Kidney (tissue), 14 donors: ENCODE measurements around the gene ST13. TPM values are rescaled to one million over a fixed set of nuclear protein-coding genes. Genes with fewer than 3 reads are reported as not detected.
"Not testable (repeated sequence)": the region's sequence is repeated elsewhere in the genome, so short reads cannot be mapped to it uniquely, and the experiment has no call there.

Source experiments
- DNase-seq, 5 donors: peaks; one replicate each; pipeline ENCODE4 v3.0.0-alpha.2; 2013 to 2020
- FAIRE-seq: peaks from 2 replicates; lab custom pipeline; 2012; peaks lifted over from hg19 to GRCh38; lab: Jason Lieb, UNC
- H3K27ac ChIP-seq, 2 donors: one replicate each; pipeline ENCODE4 v1.7.0; 2013; ENCODE audit warnings: low read depth in 2 of 2, low read length in 2 of 2, inconsistent platforms in 1 of 2
- H3K27me3 ChIP-seq: one replicate; pipeline ENCODE4 v1.7.1; 2013; ENCODE audit warnings: low read length, inconsistent platforms; ENCODE audit not compliant: control insufficient read depth, insufficient read depth
- H3K36me3 ChIP-seq, 3 donors: one replicate each; pipeline versions ENCODE4 v1.7.0 to v1.7.1; 2013; ENCODE audit warnings: low read length in 3 of 3, control low read depth in 1 of 3, inconsistent platforms in 1 of 3; ENCODE audit not compliant: insufficient read depth in 3 of 3, control insufficient read depth in 2 of 3
- H3K4me1 ChIP-seq, 3 donors: one replicate each; pipeline versions ENCODE4 v1.7.0 to v1.7.1; 2013; ENCODE audit warnings: low read length in 3 of 3, inconsistent platforms in 1 of 3, low read depth in 1 of 3; ENCODE audit not compliant: control insufficient read depth in 2 of 3, insufficient read depth in 2 of 3
- H3K4me3 ChIP-seq, 3 donors: one replicate each; pipeline versions ENCODE4 v1.7.0 to v1.8.1; 2013; ENCODE audit warnings: low read length in 3 of 3, control low read depth in 1 of 3, inconsistent platforms in 1 of 3
- H3K9ac ChIP-seq, 3 donors: one replicate each; pipeline versions ENCODE4 v1.7.0 to v1.7.1; 2013; ENCODE audit warnings: low read length in 3 of 3, control low read depth in 1 of 3, inconsistent platforms in 1 of 3
- H3K9me3 ChIP-seq, 3 donors: one replicate each; pipeline versions ENCODE4 v1.7.0 to v1.7.1; 2013; ENCODE audit warnings: low read length in 3 of 3, control low read depth in 1 of 3, inconsistent platforms in 1 of 3; ENCODE audit not compliant: control insufficient read depth in 2 of 3, insufficient read depth in 1 of 3
- intact Hi-C: fragments of 100-400 bp; cut with DNase I; formaldehyde crosslinking; loops from one replicate; pipeline ENCODE4 v1.11.1; 2022
- microRNA-seq: library from miRNA; unstranded; fragments of <30 nt; microRNA quantifications from one replicate; pipeline ENCODE4 v1.2.0, GENCODE V29; 2020
- polyA plus RNA-seq: library from polyadenylated mRNA; stranded (reverse); fragments of 350-450 nt; fragmentation: Illumina TruSeq; extraction: RNeasy Lipid Tissue Mini Kit (QIAGEN cat#74804); gene quantifications from one replicate; pipeline ENCODE4 v1.2.3, GENCODE V29; 2014; ENCODE audit warnings: low read depth, low replicate concordance; ENCODE audit not compliant: insufficient read depth
- total RNA-seq: library from RNA; stranded (reverse); fragmentation: NEBNext Ultra II Directional; extraction: Animal tissue kit (Norgen Biotek cat#: 25700); gene quantifications from one replicate; pipeline ENCODE4 v1.2.1, GENCODE V29; 2021
- TF ChIP-seq, protein P1 (sequence below): IDR thresholded peaks from 3 replicates; pipeline ENCODE4 v1.5.1; 2012; ENCODE audit warnings: mild to moderate bottlenecking, moderate library complexity, borderline replicate concordance; ENCODE audit not compliant: insufficient read depth; ENCODE audit errors: extremely low read depth
- donor health status: control.
- donor health status: control.
- donor health status: control.
- donor health status: control.
- donor health status: control.
- donor health status: DM: yes; HTN: yes; CAD: no.
- donor health status: Normal renal cell carcinoma (clear cell type).

The ST13 gene
- total and polyA plus RNA-seq, 2 donors from 2014 or later, result 196 to 230 TPM

DNA sequence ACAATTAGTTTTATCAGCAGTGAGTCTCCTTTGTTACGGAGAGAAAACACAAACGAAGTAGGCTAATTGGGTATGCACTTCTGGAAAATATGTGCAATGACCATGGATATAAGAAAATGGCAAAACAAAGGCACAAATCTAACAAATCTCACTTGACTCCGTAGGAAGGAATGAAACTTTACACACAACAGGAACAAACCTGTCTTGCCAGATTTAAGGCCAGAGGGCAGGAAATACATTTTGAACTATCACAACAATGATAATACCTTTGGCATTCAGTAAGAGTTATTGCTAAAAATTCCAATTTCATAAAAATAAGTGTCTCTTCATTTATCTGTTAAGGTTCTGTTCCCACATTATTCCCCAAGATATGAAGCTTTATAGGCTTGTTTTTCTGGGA is 73.9 kb downstream of the ST13 start:
- no peak overlapping the region for H3K27ac ChIP-seq
- no peaks in the 10 kb centered on the region for H3K4me1 ChIP-seq
- H3K4me3 ChIP-seq, result no peak overlapping the region
- no peak for DNase-seq
- H3K27me3 ChIP-seq, result no peaks in the 10 kb centered on the region
- H3K9ac ChIP-seq, result no peak overlapping the region
- intact Hi-C loops, result no loop called here
- TF ChIP-seq, protein P1, sequence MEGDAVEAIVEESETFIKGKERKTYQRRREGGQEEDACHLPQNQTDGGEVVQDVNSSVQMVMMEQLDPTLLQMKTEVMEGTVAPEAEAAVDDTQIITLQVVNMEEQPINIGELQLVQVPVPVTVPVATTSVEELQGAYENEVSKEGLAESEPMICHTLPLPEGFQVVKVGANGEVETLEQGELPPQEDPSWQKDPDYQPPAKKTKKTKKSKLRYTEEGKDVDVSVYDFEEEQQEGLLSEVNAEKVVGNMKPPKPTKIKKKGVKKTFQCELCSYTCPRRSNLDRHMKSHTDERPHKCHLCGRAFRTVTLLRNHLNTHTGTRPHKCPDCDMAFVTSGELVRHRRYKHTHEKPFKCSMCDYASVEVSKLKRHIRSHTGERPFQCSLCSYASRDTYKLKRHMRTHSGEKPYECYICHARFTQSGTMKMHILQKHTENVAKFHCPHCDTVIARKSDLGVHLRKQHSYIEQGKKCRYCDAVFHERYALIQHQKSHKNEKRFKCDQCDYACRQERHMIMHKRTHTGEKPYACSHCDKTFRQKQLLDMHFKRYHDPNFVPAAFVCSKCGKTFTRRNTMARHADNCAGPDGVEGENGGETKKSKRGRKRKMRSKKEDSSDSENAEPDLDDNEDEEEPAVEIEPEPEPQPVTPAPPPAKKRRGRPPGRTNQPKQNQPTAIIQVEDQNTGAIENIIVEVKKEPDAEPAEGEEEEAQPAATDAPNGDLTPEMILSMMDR, result no peak
- no peak for FAIRE-seq
- H3K36me3 ChIP-seq, result peaks cover 3 to 10% (median 5%) of the 10 kb centered on the region in 3 donors
- H3K9me3 ChIP-seq, result no peaks in the 10 kb centered on the region

DNA sequence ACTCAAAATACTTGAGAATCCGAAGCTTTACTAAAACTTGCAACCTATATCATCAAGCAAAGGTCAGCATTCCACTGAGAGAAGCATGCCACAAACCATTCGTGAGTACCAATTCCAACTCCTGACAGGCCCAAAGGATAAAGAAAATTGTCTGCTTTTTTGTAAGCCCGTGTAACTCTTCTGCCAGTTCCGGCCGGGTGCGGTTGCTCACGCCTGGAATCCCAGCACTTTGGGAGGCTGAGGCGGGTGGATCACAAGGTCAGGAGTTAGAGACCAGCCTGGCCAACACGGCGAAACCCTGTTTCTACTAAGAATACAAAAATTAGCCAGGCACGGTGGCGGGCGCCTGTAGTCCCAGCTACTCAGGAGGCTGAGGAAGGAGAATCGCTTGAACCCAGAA is 74.7 kb downstream of the ST13 start:
- FAIRE-seq, H3K4me1 ChIP-seq, H3K9ac ChIP-seq, H3K9me3 ChIP-seq, H3K27ac ChIP-seq, intact Hi-C loops, DNase-seq, H3K27me3 ChIP-seq, H3K4me3 ChIP-seq: not testable (repeated sequence)
- H3K36me3 ChIP-seq, result peaks cover 0 to 16% (median 9%) of the 10 kb centered on the region in 3 donors

Small RNA genes lying within 50 kb of the gene (microRNA-seq; reads per million reads assigned to microRNA genes)
- not detected for gene MIR4766

Other genes with a start within 250 kb of the ST13 start
- gene MRTFA, start 219.9 kb downstream of the ST13 start, total RNA-seq, result 59.9 TPM
- gene MRTFA, start 219.9 kb downstream of the ST13 start, polyA plus RNA-seq, result 12.5 TPM
- not detected for gene MCHR1, start 177.2 kb downstream of the ST13 start, total RNA-seq
- not detected for gene MCHR1, start 177.2 kb downstream of the ST13 start, polyA plus RNA-seq
- 15.3 TPM for gene SLC25A17, start 37.3 kb downstream of the ST13 start, total RNA-seq
- 23.8 TPM for gene SLC25A17, start 37.3 kb downstream of the ST13 start, polyA plus RNA-seq
- gene XPNPEP3, start 509 bp upstream of the ST13 start, total RNA-seq, result 22.5 TPM
- gene XPNPEP3, start 509 bp upstream of the ST13 start, polyA plus RNA-seq, result 4.6 TPM
- gene DNAJB7, start 5.5 kb upstream of the ST13 start, total RNA-seq, result not detected
- not detected for gene DNAJB7, start 5.5 kb upstream of the ST13 start, polyA plus RNA-seq
- gene RBX1, start 94.7 kb upstream of the ST13 start, total RNA-seq, result 56.2 TPM
- 92.2 TPM for gene RBX1, start 94.7 kb upstream of the ST13 start, polyA plus RNA-seq
- gene EP300, start 236.0 kb upstream of the ST13 start, total RNA-seq, result 76.8 TPM
- gene EP300, start 236.0 kb upstream of the ST13 start, polyA plus RNA-seq, result 4.1 TPM